AG20443 (cell line): ENCODE results near the gene NUDCD3.
"Not testable (repeated sequence)": the region's sequence is repeated elsewhere in the genome, so short reads cannot be mapped to it uniquely, and the experiment has no call there.

Source experiments
- DNase-seq: peaks from one replicate; pipeline ENCODE4 v3.0.0; 2012; ENCODE audit warnings: low spot score, mixed read lengths

The NUDCD3 gene

DNA sequence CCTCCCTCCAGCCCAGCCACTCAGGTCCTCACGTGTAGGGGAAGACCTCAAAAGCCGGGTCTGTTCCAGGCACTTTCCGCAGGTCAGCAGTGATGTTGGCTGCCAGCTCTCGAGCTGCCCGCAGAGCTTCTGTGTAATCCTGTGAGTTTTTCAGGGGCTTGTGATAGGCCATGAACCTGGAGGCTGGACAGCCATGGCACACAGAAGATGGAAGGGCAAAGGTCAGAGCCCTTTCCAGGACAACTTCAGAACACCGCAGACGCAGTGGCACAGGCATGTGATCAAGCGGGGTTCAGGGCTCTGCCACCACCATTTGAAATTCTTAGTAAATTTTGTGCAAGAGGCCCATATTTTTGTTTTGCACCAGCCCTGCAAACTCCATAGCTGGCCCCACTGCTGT is 26.7 kb upstream of the NUDCD3 start:
- DNase-seq: no peak

DNA sequence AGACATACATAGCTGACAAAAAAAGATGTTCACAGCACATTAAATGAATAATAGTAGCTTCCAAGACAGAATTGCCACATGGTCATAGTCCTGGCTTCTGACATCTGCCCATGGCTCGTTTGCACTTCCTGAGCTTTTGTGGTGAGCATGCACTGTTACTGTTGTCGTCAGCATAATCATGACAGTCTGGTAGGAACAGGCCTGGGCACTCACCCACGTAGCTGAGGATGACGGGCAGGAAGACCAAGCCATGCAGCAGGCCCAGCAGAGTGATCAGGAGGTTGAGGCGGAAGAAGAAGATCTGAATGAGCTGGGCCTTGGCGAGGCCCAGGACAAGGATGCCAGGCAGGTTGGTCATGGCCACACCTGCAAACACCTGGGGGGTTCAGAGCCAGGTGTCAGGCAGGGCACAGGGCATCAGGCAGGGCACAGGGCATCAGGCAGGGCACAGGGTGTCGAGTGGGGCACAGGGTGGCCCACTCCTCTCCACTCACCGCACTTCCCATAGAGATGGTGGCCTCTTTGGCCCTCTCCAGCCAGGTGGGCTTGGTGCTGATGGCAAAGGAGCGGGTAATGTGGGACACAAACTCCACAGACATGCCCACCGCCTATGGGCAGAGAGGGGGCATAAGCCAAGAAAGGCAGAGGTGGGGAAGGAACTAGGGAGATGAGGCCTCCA is 25.3 kb upstream of the NUDCD3 start:
- peak; percentile 21 for DNase-seq

DNA sequence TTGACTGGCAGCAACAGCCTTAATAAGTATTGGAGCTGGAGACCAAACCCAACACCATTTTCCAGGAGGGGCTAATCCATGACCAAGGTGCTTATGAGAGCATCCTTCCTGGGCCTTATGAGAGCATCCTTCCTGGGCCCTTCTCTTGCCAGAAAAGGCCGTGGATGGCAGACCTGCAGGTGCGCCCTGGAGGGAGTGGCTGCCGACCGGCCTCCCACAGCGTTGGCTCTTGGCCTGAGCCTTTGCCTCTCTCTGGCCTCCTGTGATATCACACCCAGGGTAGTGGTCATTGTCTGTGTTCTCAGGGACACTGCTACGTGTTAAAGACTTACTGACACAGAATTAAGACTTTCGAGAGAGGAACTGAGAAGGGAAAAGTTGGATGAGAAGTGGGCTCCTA is 22.3 kb upstream of the NUDCD3 start:
- no peak for DNase-seq

DNA sequence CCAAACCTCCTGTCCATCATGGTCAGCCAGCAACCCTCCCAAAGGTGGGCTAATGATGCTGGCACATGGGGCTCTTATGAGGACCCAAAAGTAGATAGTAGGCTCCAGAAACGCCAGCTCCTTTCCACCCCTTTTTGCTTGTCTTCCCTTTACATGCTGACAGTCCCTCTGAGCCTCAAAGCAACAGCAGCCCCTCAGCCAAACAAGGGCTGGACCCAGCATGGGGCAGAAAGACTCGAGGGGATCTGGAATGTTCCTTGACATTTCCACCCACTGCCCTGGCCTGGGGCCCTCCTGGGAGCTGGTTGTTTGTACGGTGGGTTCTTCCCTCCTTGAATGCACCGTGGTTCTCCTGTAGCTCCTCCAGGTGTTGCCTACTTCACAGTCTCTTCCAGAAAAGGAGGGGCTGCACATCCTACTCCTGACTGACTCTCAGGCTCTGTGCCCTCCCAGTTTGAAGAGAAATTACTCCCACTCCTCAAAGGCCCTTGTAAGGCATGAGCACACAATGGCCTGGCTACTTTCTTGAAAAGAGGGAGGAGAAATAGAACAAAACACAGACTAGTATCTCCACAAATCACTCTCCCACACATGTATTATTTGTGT is 21.5 kb upstream of the NUDCD3 start:
- no peak for DNase-seq

DNA sequence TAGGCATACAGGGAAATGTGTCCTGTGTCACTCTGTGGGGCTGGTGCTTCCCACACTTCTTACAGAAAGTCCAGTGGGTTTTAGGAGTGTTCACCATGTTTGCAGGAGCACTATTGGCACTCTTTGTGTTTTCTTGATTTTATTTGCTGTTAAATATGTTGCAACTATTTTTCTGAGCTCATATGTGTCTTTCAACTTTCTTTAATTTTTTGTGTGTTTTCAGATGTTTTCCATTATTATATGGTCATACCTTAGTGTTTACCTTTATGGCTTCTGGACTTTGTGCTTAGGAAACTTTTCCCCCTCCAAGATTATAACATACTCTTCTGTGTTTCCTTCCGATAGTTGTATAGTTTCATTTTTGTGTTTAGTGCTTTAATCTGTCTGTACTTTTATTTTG is 20.8 kb upstream of the NUDCD3 start:
- DNase-seq: no peak

DNA sequence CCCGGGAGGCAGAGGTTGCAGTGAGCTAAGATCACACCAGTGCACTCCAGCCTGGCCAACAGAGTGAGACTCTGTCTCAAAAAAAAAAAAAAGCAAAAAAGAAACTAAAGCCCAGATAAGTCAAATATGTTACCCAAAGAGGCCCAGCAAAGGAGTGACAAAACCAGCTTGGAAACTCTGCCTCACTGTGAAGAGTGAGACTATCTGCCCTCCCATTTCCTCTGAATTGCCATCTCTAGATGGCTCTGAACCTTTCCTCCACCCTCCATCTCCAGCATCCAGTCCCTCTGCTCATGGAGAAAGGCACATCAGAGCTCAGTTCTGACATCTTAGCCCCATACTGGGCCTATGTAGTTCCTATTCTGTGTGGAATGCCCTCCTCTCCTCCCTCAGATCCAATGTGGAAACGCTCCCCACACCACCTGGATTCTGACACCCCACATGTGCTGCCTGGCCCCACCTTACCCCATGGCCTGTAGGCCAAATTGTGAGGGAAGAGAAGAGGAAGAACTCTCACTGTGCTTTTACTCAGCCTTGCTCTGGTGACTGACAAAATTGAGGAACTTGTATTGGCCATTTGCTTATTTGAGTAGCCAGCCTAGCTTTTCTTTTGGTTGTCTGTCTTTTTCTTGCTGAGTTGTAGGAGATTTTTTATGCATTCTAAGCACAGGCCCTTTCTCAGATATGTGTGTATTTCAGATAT is 18.0 kb upstream of the NUDCD3 start:
- no peak for DNase-seq

DNA sequence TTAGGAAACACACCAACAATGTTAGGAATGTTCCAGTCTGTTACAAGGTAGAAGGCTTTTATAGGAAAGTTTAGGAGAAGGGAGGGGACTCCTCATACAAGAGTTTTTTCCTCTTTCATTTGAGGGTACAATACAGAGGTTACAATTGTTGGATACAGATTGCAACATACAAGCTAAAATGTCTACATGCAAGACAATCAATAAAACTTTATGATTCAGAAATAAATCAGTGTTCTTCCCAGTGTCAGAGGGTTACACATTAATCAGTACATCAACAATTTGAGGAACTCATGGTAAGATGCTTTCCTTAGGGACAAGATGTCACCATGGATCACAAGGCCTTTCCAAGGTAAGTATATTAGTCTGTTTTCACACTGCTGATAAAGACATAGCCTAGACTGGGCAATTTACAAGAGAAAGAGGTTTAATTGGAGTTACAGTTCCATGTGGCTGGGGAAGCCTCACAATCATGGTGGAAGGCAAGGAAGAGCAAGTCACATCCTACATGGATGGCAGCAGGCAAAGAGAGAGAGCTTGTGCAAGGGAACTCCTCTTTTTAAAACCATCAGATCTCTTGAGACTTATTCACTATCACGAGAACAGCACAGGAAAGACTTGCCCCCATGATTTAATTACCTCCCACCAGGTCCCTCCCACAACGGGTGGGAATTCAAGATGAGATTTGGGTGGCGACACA is 16.3 kb upstream of the NUDCD3 start:
- not testable (repeated sequence) for DNase-seq

DNA sequence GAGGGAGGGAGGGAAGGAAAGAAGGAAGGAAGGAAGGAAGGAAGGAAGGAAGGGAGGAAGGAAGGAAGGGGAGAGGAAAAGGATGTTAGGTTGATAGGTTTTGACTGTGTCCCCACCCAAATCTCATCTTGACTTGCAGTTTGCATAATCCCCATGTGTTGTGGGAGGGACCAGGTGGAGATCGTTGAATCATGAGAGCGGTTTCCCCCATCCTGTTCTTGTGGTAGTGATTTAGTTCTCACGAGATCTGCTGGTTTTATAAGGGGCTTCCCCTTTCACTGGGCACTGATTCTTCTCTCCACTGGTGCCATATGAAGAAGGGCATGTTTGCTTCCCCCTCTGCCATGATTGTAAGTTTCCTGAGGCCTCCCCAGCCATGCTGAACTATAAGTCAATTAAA is 15.1 kb upstream of the NUDCD3 start:
- no peak for DNase-seq

DNA sequence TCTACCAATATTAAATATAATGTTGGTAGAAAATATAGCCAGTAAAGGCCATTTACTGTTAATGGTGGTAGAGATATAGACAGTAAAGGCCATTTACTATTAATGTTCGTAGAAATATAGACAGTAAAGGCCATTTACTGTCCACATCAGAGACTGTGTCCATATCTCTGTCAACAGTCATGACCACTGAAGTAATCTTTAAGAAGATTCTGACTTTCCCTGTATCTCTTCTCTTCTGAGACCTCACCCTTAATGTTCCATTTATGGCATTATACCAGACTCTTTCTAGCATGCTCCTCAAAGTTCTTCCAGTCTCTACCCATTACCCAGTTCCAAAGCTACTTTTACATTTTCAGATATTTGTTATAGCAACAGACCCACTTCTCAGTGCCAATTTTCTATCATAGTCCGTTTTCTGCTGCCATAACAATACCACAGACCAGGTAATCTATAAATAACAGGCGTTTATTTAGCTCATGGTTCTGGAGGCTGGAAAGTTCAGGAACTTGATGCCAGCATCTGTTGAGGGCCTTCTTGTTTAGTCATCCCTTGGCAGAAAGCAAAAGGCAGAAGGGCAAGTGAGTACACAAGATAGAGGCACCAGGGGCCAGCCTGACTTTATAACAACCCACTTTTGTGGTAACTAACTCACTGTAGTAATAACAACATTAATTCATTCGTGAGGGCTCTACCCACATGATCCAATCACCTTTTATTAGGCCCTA is 7.9 kb upstream of the NUDCD3 start:
- DNase-seq: no peak

DNA sequence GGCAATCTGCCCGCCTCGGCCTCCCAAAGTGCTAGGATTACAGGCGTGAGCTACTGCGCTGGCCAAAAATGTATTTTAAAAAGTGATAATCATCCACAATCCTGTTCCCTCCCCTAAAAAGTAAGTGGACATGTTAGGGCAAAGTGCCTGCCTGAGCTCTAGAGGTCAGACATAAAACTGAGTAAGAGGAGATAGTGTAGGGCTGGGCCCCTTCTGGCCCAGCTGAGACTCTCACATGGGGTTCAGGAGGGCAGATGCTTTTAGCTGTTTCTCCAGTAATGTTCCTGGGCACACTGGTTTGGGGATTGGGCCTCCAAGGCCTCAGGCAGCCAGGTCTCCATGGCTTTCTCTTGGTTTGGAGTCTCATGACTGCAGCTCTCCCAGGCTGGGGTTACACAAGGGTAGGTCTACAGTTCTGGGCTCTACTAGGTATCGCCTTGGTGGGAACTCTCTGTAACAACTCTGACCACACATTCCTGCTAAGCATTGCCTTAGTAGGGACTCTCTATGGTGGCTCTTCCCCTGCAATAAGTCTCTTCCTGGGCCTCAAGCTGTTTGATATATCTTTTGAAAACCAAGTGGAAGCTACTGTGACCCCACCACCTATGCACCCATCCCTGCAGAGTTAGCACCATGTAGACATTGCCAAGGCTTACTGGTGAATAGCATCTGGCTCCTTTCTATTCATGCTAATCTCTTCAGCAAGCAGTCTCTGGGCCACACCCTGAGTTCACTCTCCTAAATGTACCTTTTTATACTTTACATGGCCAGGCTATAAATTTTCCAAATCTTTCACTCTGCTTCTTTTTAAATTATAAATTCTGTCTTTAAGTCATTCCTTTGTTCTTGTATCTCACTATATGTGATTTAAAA is 6.9 kb upstream of the NUDCD3 start:
- DNase-seq: no peak

DNA sequence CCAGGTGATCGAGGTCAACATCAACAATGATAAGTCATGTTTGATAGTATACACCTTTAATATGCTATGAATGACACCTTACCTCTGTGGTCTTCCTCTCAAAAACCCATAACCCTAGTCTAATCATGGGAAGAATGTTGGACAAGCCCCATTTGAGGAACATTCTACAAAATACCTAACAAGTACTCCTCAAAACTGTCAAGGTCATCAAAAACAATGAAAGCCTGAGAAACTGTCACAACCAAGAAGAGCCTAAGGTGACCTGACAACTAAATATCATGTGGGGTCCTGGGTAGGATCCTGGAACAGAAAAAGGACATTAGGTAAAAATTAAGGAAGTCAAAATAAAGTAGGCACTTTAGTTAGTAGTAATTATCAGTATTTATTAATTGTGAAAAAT is 5.9 kb upstream of the NUDCD3 start:
- DNase-seq: no peak

DNA sequence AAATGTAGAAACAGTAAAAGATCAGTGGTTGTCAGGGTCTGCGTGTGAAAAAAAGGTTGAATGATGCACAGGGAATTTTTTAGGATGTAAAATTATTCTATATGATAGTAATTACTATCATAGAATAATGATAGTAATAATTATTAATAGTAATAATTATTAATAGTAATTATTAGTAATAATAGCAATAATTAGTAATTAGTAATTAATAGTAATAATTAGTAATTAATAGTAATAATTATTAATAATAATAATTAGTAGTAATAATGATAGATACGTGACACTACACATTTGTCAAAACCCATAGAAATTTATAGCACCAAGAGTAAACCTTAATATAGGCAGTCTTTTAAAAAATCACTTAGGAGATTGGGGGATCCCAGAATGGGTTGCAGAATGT is 4.5 kb upstream of the NUDCD3 start:
- DNase-seq: no peak

DNA sequence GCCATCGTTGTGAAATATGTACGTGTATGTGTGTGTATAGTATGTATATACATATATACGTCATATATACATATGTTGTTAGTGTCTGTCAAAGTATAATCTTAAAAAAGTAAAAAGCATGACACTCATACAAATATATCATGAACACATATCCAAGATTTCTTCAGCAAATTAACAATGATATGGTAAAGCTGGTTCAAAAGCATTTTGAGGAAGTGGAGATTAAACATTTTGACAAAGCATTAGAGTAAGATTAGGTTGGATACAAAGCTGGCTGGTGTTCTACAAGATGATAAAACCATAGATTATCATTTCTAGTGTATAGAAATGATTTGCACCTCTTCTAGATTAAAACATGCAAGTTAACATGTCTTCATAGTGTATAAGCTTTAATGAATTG is 771 bp upstream of the NUDCD3 start:
- no peak for DNase-seq

DNA sequence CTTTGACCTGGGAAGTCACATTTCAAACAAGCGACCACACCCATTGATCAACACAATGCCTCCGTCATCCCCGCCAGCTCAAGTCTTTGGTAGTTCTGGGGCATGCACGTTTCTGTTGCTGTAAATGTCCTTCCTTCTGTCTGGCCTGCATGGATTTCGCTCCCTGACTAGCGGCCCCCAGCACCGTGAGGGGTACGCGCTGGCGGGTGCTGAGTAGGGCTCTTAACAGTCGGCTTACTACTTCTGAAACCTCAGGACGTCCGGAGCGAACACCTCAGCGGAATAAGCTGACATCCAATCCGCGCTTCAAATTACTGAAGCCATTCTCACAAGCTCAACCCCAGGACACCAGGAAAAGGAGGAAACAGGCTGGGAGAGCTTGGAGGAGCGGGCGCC is 505 bp downstream of the NUDCD3 start:
- peak; percentile 51 for DNase-seq

DNA sequence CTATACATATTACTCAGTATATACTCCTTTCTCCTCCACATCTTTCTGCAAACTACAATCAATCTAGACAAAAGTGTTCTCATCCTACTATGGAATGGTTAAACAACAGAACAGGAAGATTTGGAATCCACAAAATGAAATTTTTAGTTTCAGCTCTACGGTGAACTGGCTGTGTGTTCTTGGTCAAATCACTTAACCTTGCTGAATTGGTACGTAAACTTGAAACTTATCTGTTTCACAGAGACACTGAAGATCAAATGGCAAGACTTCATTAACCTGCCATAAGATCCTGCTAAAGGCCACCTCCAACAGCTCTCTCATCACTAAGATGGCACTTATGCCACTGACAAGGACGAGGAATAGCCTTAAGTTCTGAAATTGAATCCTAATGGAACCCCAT is 1.5 kb downstream of the NUDCD3 start:
- DNase-seq: no peak

DNA sequence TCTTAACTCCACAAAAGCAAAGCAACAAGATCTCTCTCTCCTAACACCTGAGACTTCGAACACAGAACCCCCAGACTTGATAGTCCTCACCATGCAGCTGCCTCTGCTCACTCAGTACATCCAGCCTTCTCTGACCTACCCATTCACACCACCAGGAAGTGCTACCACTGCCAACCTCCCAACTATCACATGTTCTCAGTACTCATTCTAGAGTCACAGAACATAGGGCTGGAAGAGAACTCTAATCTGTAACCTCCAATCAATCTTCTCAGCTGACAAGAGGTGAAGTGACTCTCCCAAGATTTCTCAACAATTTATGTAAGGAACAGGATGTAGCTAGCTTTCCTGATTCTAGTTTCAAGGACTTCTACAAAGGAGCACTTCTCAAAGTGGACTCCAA is 3.8 kb downstream of the NUDCD3 start:
- no peak for DNase-seq

DNA sequence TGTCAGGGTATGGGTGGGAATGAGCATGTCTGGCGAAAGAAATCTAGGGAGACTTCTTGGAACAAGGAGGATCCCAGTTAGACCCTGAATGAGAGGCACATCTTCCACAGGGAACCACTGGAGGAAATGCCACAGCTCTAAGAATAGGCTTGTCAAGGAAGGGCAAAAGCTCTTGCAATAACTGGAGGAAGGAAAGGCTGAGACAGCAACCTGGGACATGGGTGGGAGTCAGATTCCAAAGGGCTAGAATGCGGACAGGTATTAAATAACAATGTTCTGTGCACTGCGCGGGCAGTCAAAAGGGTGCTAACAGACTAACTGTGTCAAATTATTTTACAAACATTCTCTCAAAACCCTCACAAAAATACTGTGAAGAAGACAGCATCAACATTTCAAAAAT is 4.5 kb downstream of the NUDCD3 start:
- DNase-seq: no peak

DNA sequence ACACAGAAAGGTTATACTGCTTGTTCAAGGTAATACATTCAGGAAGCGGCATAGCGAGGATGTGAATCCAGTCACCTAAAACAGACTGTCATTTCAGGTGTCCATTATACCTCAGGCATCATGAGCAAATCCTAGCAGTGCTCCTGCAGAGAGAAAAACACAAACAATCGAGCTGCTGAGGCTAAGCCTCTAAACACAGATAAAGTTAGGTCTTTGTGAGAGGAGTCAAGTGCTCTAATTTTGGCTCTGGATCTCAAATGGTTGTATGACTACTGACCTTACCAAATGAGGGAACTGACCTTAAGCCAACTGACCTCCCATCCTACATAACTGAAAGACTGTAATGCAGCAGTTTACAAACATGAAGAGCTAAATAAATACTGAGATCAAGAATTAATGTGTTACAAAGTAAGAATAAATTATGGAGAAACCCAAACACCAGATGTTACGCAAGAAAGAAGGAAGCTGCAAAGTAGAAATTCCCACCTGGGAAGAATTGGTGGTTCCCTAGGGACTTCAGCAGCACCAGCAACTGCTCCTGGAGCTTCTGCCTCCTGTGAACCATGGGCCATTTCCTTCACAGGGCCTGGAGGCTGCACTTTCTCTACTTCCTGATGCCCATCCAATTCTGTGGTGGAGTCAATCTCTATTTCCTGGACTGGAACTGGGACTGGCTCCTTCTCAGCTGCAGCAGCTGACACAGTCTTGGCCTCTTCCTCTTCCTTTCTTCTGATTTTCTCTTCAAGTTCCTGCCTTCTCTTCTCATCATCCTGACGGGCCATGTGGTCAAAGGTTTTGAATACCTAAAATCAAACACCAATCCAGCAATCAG is 5.8 kb downstream of the NUDCD3 start:
- no peak for DNase-seq

DNA sequence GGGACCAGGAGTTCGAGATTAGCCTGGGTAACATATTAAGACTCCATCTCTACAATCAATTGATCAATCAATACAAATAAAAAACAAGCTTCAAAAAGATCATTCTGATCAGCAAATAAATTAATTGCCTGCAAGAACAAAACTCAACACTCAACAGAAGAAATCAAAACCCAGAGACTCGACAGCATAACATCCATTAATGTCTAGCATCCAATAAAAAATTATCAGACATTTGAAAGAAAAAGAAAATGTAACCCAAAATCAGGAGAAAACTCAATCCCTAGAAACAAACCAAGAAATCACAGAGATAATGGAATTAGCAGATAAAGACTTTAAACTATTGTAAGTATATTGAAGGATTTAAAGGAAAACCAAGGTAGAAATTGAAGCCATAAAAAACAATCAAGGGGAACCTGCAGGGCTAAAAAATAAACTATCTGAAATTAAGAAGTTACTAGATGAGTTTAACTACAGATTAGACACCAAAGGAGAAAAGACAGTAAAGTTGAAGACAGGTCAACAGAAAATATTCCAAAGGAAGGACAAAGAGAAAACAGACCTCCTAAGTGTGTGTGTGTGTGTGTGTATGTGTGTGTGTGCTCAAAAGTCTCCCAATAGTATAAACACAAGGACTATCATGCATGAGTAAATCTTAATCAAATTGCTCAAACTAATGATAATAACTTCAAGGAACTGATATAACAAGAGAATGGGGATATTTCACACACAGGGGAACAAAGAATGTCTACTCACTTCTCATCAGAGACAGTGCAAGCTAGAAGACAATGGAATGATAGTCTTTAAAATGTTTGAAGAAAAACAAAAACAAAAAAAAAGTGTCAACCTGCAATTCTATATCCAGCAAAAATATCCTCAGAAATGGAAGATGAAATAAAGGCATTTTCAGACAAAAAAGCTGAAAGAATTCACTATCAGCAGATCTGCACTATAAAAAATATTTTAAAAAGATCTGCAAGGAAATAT is 7.7 kb downstream of the NUDCD3 start:
- no peak for DNase-seq
